Neural progenitor cell (in vitro differentiated cells): ENCODE data around the gene ESYT2.

Experiments used
- EZH2 ChIP-seq: fragments of 200-600 bp; sonication (generic); IDR thresholded peaks from 2 replicates; pipeline ENCODE4 v1.6.1; 2017; ENCODE audit warnings: antibody characterized with exemption, mild to moderate bottlenecking, moderate library complexity
- EZH2phosphoT487 ChIP-seq: fragments of 200-600 bp; sonication (generic); IDR thresholded peaks from 2 replicates; pipeline ENCODE4 v1.6.1; 2017; ENCODE audit warnings: antibody characterized with exemption
- TF ChIP-seq, protein P1 (sequence below): fragments of 200-600 bp; sonication (generic); IDR thresholded peaks from 2 replicates; pipeline ENCODE4 v1.5.1; 2017; ENCODE audit warnings: antibody characterized with exemption, mild to moderate bottlenecking

DNA sequence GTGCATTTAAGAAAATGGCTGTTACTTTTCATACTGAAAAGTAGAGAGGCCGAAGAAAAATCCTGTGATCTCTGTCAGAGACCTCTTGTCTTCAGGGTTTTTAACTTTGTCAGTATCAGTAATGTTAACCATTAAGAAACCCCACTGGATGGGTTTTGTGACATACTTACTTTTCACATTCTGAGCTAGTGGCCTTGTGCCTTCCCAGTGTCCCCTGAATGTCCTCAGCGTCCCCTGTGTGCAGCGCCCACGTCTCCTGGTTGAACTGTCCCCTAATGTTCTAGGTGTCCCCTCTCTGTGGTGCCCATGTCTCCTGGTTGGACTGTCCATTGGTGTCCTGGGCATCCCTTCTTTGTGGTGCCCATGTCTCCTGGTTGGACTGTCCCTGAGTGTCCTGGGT is 36.7 kb upstream of the ESYT2 start:
- TF ChIP-seq, protein P1, sequence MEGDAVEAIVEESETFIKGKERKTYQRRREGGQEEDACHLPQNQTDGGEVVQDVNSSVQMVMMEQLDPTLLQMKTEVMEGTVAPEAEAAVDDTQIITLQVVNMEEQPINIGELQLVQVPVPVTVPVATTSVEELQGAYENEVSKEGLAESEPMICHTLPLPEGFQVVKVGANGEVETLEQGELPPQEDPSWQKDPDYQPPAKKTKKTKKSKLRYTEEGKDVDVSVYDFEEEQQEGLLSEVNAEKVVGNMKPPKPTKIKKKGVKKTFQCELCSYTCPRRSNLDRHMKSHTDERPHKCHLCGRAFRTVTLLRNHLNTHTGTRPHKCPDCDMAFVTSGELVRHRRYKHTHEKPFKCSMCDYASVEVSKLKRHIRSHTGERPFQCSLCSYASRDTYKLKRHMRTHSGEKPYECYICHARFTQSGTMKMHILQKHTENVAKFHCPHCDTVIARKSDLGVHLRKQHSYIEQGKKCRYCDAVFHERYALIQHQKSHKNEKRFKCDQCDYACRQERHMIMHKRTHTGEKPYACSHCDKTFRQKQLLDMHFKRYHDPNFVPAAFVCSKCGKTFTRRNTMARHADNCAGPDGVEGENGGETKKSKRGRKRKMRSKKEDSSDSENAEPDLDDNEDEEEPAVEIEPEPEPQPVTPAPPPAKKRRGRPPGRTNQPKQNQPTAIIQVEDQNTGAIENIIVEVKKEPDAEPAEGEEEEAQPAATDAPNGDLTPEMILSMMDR: no peak
- no peak for TF ChIP-seq EZH2phosphoT487
- TF ChIP-seq EZH2: no peak
